Activated T-helper 1 cell treated with anti-CD3 and anti-CD28 coated beads, Interleukin-12 subunit alpha, Interleukin-12 subunit beta, Interleukin-2, Interleukin-4 antibody, amounts not matched to agents 30 ng/mL and 10 ng/mL and 1 ng/mL, durations not matched to agents 14 hours and 24 hours and 36 hours (primary cell): ENCODE measurements around the gene DHRS4L2. TPM values are rescaled to one million over a fixed set of nuclear protein-coding genes. Genes with fewer than 3 reads are reported as not detected.

Experiments used
- DNase-seq: peaks from one replicate; pipeline ENCODE4 v3.0.0; 2021; ENCODE audit warnings: low spot score
- H3K27ac Mint-ChIP-seq: one replicate; pipeline ENCODE4 v1.8.0; 2021; ENCODE audit warnings: mild to moderate bottlenecking, mixed read lengths
- H3K27me3 Mint-ChIP-seq: one replicate; pipeline ENCODE4 v1.8.0; 2022; ENCODE audit warnings: mild to moderate bottlenecking, moderate library complexity, mixed read lengths; ENCODE audit not compliant: insufficient read depth
- H3K36me3 Mint-ChIP-seq: one replicate; pipeline ENCODE4 v1.8.0; 2021; ENCODE audit warnings: low read depth, mixed read lengths
- H3K4me1 Mint-ChIP-seq: one replicate; pipeline ENCODE4 v1.8.0; 2021; ENCODE audit warnings: low read depth, mixed read lengths
- H3K4me3 Mint-ChIP-seq: one replicate; pipeline ENCODE4 v1.8.0; 2021; ENCODE audit warnings: mild to moderate bottlenecking, moderate library complexity, mixed read lengths
- H3K9me3 Mint-ChIP-seq: one replicate; pipeline ENCODE4 v1.8.0; 2021; ENCODE audit warnings: mixed read lengths
- intact Hi-C: fragments of 100-400 bp; cut with micrococcal nuclease; formaldehyde crosslinking; loops from one replicate; pipeline ENCODE4 v1.15.1; 2024
- total RNA-seq: library from RNA; stranded (reverse); gene quantifications from 2 replicates; pipeline ENCODE4 v1.2.3, GENCODE V29; 2022

The DHRS4L2 gene
- total RNA-seq, 1 donor from 2014 or later, result 17.9 TPM

GRCh38 chr14:24054324-24054641, 65.6 kb downstream of the DHRS4L2 start:
- Mint-ChIP-seq H3K4me1 (peaks cover 27% of the 10 kb centered on the region), H3K27me3 (peaks cover 11% of the 10 kb centered on the region), H3K9me3 (no peaks in the 10 kb centered on the region), H3K4me3 (no peak overlapping the region), H3K36me3 (peaks cover 2% of the 10 kb centered on the region), H3K27ac (no peak overlapping the region)
- no peak for DNase-seq
- intact Hi-C loops, result no loop called here

GRCh38 chr14:24054646-24055045, 65.9 kb downstream of the DHRS4L2 start:
- Mint-ChIP-seq H3K27ac (no peak overlapping the region), H3K4me3 (no peak overlapping the region), H3K36me3 (peaks cover 2% of the 10 kb centered on the region), H3K27me3 (peaks cover 11% of the 10 kb centered on the region), H3K4me1 (peaks cover 27% of the 10 kb centered on the region), H3K9me3 (no peaks in the 10 kb centered on the region)
- intact Hi-C loops, result no loop called here
- no peak for DNase-seq

Other genes starting within 250 kb of the DHRS4L2 start
- gene DHRS4, start 35.2 kb upstream of the DHRS4L2 start, total RNA-seq, result 13.9 and 18.4 TPM in 2 replicates
- gene CARMIL3, start 63.1 kb downstream of the DHRS4L2 start, total RNA-seq, result 3.0 and 3.4 TPM in 2 replicates
- gene CPNE6, start 82.6 kb downstream of the DHRS4L2 start, total RNA-seq, result not detected in 2 replicates
- 55.0 and 62.8 TPM in 2 replicates for gene PCK2, start 105.4 kb downstream of the DHRS4L2 start, total RNA-seq
- gene DCAF11, start 125.8 kb downstream of the DHRS4L2 start, total RNA-seq, result 69.9 and 71.6 TPM in 2 replicates
- 2.1 and 2.7 TPM in 2 replicates for gene NRL, start 126.0 kb downstream of the DHRS4L2 start, total RNA-seq
- 0.26 TPM in 1 of 2 replicates, not detected in the other for gene FITM1, start 141.7 kb downstream of the DHRS4L2 start, total RNA-seq
- 291 and 295 TPM in 2 replicates for gene PSME1, start 147.3 kb downstream of the DHRS4L2 start, total RNA-seq
- gene EMC9, start 152.7 kb downstream of the DHRS4L2 start, total RNA-seq, result 22.9 and 28.3 TPM in 2 replicates
- 575 and 588 TPM in 2 replicates for gene PSME2, start 157.7 kb downstream of the DHRS4L2 start, total RNA-seq
- gene RNF31, start 158.6 kb downstream of the DHRS4L2 start, total RNA-seq, result 115 and 129 TPM in 2 replicates
- 130 and 152 TPM in 2 replicates for gene IRF9, start 172.3 kb downstream of the DHRS4L2 start, total RNA-seq
- gene REC8, start 183.2 kb downstream of the DHRS4L2 start, total RNA-seq, result 27.8 and 28.9 TPM in 2 replicates
- 106 and 107 TPM in 2 replicates for gene IPO4, start 199.9 kb downstream of the DHRS4L2 start, total RNA-seq
- 34.5 and 35.3 TPM in 2 replicates for gene TM9SF1, start 206.5 kb downstream of the DHRS4L2 start, total RNA-seq
- 0.42 and 0.49 TPM in 2 replicates for gene TSSK4, start 216.8 kb downstream of the DHRS4L2 start, total RNA-seq
- 86.5 and 95.8 TPM in 2 replicates for gene CHMP4A, start 224.6 kb downstream of the DHRS4L2 start, total RNA-seq
- 11.6 and 12.9 TPM in 2 replicates for gene MDP1, start 227.1 kb downstream of the DHRS4L2 start, total RNA-seq
- gene NEDD8, start 243.4 kb downstream of the DHRS4L2 start, total RNA-seq, result 177 and 185 TPM in 2 replicates
- 40.8 and 41.4 TPM in 2 replicates for gene GMPR2, start 244.0 kb downstream of the DHRS4L2 start, total RNA-seq